Measurements from ENCODE around the gene GMDS. TPM values are rescaled to one million over a fixed set of nuclear protein-coding genes. Genes with fewer than 3 reads are reported as not detected.

Gene GMDS
- total and polyA plus RNA-seq, 2 of the 13 experiments (the other 11 are each of a cell fraction or from before 2014, with no cell fraction given), result 64.4 to 112 TPM

DNA sequence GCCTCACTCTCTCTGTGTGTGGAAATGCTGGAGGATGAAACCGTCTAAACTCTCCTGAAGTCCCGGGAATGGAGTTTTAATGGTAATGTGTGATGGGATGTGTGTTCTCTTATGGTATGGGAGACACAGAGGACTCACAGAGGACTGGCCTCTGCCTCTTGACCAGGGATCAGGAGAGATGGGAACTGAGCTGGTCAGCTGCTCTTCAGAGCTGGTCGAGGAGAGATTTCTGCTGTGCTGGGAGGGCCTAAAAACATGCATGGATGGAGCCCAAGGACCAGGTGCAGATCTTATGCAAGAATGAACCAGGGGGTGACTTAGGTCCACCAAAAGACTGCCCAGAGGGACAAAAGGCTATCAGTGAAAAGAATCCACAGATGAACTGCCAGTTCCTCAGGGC is 27.3 kb upstream of the GMDS start:
- FAIRE-seq (no peak), ATAC-seq (no peak)
- intact Hi-C loops (cut with micrococcal nuclease; ENCODE audit: unreplicated experiment), result no loop called here

More for the DNA sequence above, 27.3 kb upstream of the GMDS start:
- BruUV-seq (replicated peaks), result TSS peak; percentile 9
- H3K9ac ChIP-seq (ENCODE audit: insufficient read depth, low read depth, low read length), result no peak overlapping the region
- H3K36me3 ChIP-seq (replicated peaks in 1 of 2; ENCODE audit: control insufficient read depth in 1 of 2, insufficient read depth in 2 of 2, low read length in 2 of 2), result peaks cover 9 to 38% of the 10 kb centered on the region in 2 experiments; a peak in 4 of 5 replicates
- H2AFZ ChIP-seq (ENCODE audit: low read length), result no peak overlapping the region
- ChIA-PET CTCF (ENCODE audit: low intra/inter-chr PET ratio, low total read pairs) (no interaction called here), POLR2A (no interaction called here)
- H3K4me3 ChIP-seq (replicated peaks in 1 of 3; ENCODE audit: insufficient read depth in 1 of 3, low read depth in 2 of 3, low read length in 3 of 3), result no peak overlapping the region
- H3K27ac ChIP-seq (ENCODE audit: extremely low read length, insufficient read depth, low read length), result no peak overlapping the region
- H3K9me3 ChIP-seq (ENCODE audit: low read length), result no peaks in the 10 kb centered on the region
- 91% methylated on average over 3 of the region's 3 CpGs for WGBS (ENCODE audit: low lambda C conversion rate)
- in situ Hi-C loops (cut with HindIII; ENCODE audit: extremely low pct_ligation_motif_present, low pct_unique_long_range_greater_than_20kb), result no loop called here
- H4K20me1 ChIP-seq (ENCODE audit: insufficient read depth, low read length), result no peaks in the 10 kb centered on the region
- TF ChIP-seq ZNF3 (CRISPR knock-in tag; IDR thresholded peaks at IDR 0.05) (no peak), RFX3 (CRISPR knock-in tag; IDR thresholded peaks at IDR 0.05) (no peak), NR2F1 (CRISPR knock-in tag; IDR thresholded peaks at IDR 0.05) (no peak), JARID2 (CRISPR knock-in tag; IDR thresholded peaks at IDR 0.05; ENCODE audit: insufficient replicate concordance) (no peak), DMAP1 (CRISPR knock-in tag; IDR thresholded peaks at IDR 0.05) (no peak), ZNF326 (CRISPR knock-in tag; IDR thresholded peaks at IDR 0.05; ENCODE audit: borderline replicate concordance) (no peak), ZNF781 (CRISPR knock-in tag; IDR thresholded peaks at IDR 0.05; ENCODE audit: borderline replicate concordance, not compliant biosample characterization) (no peak), JUN (CRISPR knock-in tag; IDR thresholded peaks at IDR 0.05) (no peak)
- TF ChIP-seq, protein P1, sequence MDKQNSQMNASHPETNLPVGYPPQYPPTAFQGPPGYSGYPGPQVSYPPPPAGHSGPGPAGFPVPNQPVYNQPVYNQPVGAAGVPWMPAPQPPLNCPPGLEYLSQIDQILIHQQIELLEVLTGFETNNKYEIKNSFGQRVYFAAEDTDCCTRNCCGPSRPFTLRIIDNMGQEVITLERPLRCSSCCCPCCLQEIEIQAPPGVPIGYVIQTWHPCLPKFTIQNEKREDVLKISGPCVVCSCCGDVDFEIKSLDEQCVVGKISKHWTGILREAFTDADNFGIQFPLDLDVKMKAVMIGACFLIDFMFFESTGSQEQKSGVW (CRISPR knock-in tag; IDR thresholded peaks at IDR 0.05; ENCODE audit: borderline replicate concordance), result no peak
- TF ChIP-seq, protein P2, sequence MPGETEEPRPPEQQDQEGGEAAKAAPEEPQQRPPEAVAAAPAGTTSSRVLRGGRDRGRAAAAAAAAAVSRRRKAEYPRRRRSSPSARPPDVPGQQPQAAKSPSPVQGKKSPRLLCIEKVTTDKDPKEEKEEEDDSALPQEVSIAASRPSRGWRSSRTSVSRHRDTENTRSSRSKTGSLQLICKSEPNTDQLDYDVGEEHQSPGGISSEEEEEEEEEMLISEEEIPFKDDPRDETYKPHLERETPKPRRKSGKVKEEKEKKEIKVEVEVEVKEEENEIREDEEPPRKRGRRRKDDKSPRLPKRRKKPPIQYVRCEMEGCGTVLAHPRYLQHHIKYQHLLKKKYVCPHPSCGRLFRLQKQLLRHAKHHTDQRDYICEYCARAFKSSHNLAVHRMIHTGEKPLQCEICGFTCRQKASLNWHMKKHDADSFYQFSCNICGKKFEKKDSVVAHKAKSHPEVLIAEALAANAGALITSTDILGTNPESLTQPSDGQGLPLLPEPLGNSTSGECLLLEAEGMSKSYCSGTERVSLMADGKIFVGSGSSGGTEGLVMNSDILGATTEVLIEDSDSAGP (CRISPR knock-in tag; IDR thresholded peaks at IDR 0.05; ENCODE audit: borderline replicate concordance), result no peak
- H3K4me1 ChIP-seq (ENCODE audit: insufficient read depth, low read length), result no peaks in the 10 kb centered on the region
- H3K4me2 ChIP-seq (ENCODE audit: low read depth, low read length), result no peak overlapping the region
- no peaks in the 10 kb centered on the region for H3K79me2 ChIP-seq (ENCODE audit: insufficient read depth, low read length)
- DNase-seq (ENCODE audit: low spot score), result no peak
- H3K27me3 ChIP-seq (ENCODE audit: control insufficient read depth in 1 of 2, insufficient read depth in 2 of 2, low read length in 2 of 2), result no peaks in the 10 kb centered on the region
